Measurements from ENCODE around the gene KIF1A. TPM values are rescaled to one million over a fixed set of nuclear protein-coding genes. Genes with fewer than 3 reads are reported as not detected.
A peak's percentile ranks its signal among the peaks of the same experiment; 100 is the strongest.

KIF1A gene
- total RNA-seq, 1 donor from 2014 or later, result 2.2 TPM

GRCh38 chr2:240736281-240737250, 83.5 kb downstream of the KIF1A start:
- no peak for DNase-seq (ENCODE audit: low spot score)

- no peak for DNase-seq (ENCODE audit: low spot score)
Measured at GRCh38 chr2:240735476-240735875, 84.5 kb downstream of the KIF1A start.

GRCh38 chr2:240734756-240735155, 85.3 kb downstream of the KIF1A start:
- no peak for DNase-seq (ENCODE audit: low spot score)

- no peak for DNase-seq (ENCODE audit: low spot score)
Measured at GRCh38 chr2:240733803-240734495, 86.1 kb downstream of the KIF1A start.

- DNase-seq (ENCODE audit: low spot score), result no peak
Measured at GRCh38 chr2:240732911-240733622, 87.0 kb downstream of the KIF1A start.

- DNase-seq (ENCODE audit: low spot score), result no peak
Measured at GRCh38 chr2:240732184-240732583, 87.8 kb downstream of the KIF1A start.

- DNase-seq (ENCODE audit: low spot score), result no peak
Measured at GRCh38 chr2:240731178-240731545, 88.9 kb downstream of the KIF1A start.

GRCh38 chr2:240730501-240731177, 89.4 kb downstream of the KIF1A start:
- DNase-seq (ENCODE audit: low spot score), result peak; percentile 12

GRCh38 chr2:240728827-240729226, 91.2 kb downstream of the KIF1A start:
- peak; percentile 14 for DNase-seq (ENCODE audit: low spot score)

GRCh38 chr2:240728361-240728760, 91.7 kb downstream of the KIF1A start:
- no peak for DNase-seq (ENCODE audit: low spot score)

GRCh38 chr2:240727913-240728312, 92.1 kb downstream of the KIF1A start:
- no peak for DNase-seq (ENCODE audit: low spot score)

GRCh38 chr2:240727439-240727838, 92.6 kb downstream of the KIF1A start:
- DNase-seq (ENCODE audit: low spot score), result no peak

GRCh38 chr2:240726876-240727275, 93.1 kb downstream of the KIF1A start:
- no peak for DNase-seq (ENCODE audit: low spot score)

GRCh38 chr2:240725671-240726070, 94.3 kb downstream of the KIF1A start:
- no peak for DNase-seq (ENCODE audit: low spot score)

GRCh38 chr2:240725266-240725665, 94.8 kb downstream of the KIF1A start:
- DNase-seq (ENCODE audit: low spot score), result no peak

GRCh38 chr2:240724431-240724830, 95.6 kb downstream of the KIF1A start:
- no peak for DNase-seq (ENCODE audit: low spot score)

GRCh38 chr2:240723851-240724250, 96.2 kb downstream of the KIF1A start:
- no peak for DNase-seq (ENCODE audit: low spot score)

- DNase-seq (ENCODE audit: low spot score), result no peak
Measured at GRCh38 chr2:240722796-240723735, 97.0 kb downstream of the KIF1A start.

GRCh38 chr2:240722376-240722775, 97.6 kb downstream of the KIF1A start:
- DNase-seq (ENCODE audit: low spot score), result no peak

GRCh38 chr2:240721596-240722180, 98.3 kb downstream of the KIF1A start:
- DNase-seq (ENCODE audit: low spot score), result no peak

Data from umbilical cord (tissue), 2 donors.